ENCODE data around the gene GRAP.
A peak's percentile ranks its signal among the peaks of the same experiment; 100 is the strongest.
"Not testable (repeated sequence)": the region's sequence is repeated elsewhere in the genome, so short reads cannot be mapped to it uniquely, and the experiment has no call there.

The GRAP gene

GRCh38 chr17:19041871-19042270 is 4.9 kb downstream of the GRAP start:
- not testable (repeated sequence) for DNase-seq

- not testable (repeated sequence) for DNase-seq
Measured at GRCh38 chr17:19040350-19040749, 6.4 kb downstream of the GRAP start.

- not testable (repeated sequence) for DNase-seq
Measured at GRCh38 chr17:19038730-19039129, 8.0 kb downstream of the GRAP start.

GRCh38 chr17:19038007-19038406 is 8.8 kb downstream of the GRAP start:
- not testable (repeated sequence) for DNase-seq

GRCh38 chr17:19037547-19037946 is 9.2 kb downstream of the GRAP start:
- DNase-seq, result not testable (repeated sequence)

- DNase-seq, result not testable (repeated sequence)
Measured at GRCh38 chr17:19036186-19036585, 10.6 kb downstream of the GRAP start.

- DNase-seq, result not testable (repeated sequence)
Measured at GRCh38 chr17:19032377-19032988, 14.3 kb downstream of the GRAP start.

- DNase-seq, result not testable (repeated sequence)
Measured at GRCh38 chr17:19031729-19032128, 15.0 kb downstream of the GRAP start.

GRCh38 chr17:19030771-19031449 is 15.8 kb downstream of the GRAP start:
- DNase-seq, result not testable (repeated sequence)

- not testable (repeated sequence) for DNase-seq
Measured at GRCh38 chr17:19029740-19030139, 17.0 kb downstream of the GRAP start.

- not testable (repeated sequence) for DNase-seq
Measured at GRCh38 chr17:19028671-19029070, 18.1 kb downstream of the GRAP start.

GRCh38 chr17:19024101-19025078 is 22.4 kb downstream of the GRAP start:
- no peak for DNase-seq

GRCh38 chr17:19023209-19023999 is 23.4 kb downstream of the GRAP start:
- DNase-seq, result no peak

- no peak for DNase-seq
Measured at GRCh38 chr17:19022747-19023146, 24.0 kb downstream of the GRAP start.

- no peak for DNase-seq
Measured at GRCh38 chr17:19022128-19022527, 24.6 kb downstream of the GRAP start.

GRCh38 chr17:19021622-19022083 is 25.1 kb downstream of the GRAP start:
- no peak for DNase-seq

- not testable (repeated sequence) for DNase-seq
Measured at GRCh38 chr17:19021011-19021621, 25.6 kb downstream of the GRAP start.

- no peak for DNase-seq
Measured at GRCh38 chr17:19020016-19020415, 26.7 kb downstream of the GRAP start.

- DNase-seq, result peak; percentile 52
Measured at GRCh38 chr17:19019041-19019941, 27.5 kb downstream of the GRAP start.

- no peak for DNase-seq
Measured at GRCh38 chr17:19018600-19018950, 28.2 kb downstream of the GRAP start.

All from eye (tissue), 1 donor.